HG03575 (cell line): Measurements from ENCODE around the gene THAP6.
"Not testable (repeated sequence)": the region's sequence is repeated elsewhere in the genome, so short reads cannot be mapped to it uniquely, and the experiment has no call there.

ENCODE experiments used
- ATAC-seq: cut with Tn5 transposase; IDR thresholded peaks from one replicate; pipeline ENCODE4 v1.9.1; 2021; ENCODE audit not compliant: unreplicated experiment, insufficient number of reproducible peaks, low FRiP score; ENCODE audit errors: extremely low read depth

THAP6 gene

DNA sequence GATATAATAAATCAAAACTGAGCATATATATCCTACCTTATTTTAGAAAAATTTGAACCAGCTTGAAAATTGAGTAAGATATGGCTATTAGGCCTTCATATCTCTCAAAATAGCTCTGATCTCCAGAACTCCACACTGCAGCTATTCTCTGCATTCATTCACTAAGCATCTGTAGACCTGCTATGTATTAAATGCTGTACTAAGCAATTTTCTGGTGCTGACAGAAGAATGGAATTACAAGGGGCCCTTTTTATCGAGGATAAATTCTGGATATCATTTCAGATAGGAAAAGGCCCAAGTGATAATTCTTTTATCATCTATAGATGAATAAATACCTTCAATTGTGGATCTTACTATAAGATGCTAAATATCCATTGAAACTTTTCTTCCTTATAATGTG is 1.9 kb downstream of the THAP6 start:
- ATAC-seq = no peak

- not testable (repeated sequence) for ATAC-seq
Measured at GRCh38 chr4:75519452-75519851, 5.2 kb downstream of the THAP6 start.

GRCh38 chr4:75525086-75525485 is 10.8 kb downstream of the THAP6 start:
- ATAC-seq = no peak

- ATAC-seq = no peak
Measured at GRCh38 chr4:75525910-75526309, 11.6 kb downstream of the THAP6 start.

GRCh38 chr4:75527482-75527881 is 13.2 kb downstream of the THAP6 start:
- ATAC-seq = no peak

GRCh38 chr4:75530556-75531322 is 16.5 kb downstream of the THAP6 start:
- no peak for ATAC-seq

GRCh38 chr4:75531536-75532143 is 17.4 kb downstream of the THAP6 start:
- ATAC-seq = not testable (repeated sequence)

DNA sequence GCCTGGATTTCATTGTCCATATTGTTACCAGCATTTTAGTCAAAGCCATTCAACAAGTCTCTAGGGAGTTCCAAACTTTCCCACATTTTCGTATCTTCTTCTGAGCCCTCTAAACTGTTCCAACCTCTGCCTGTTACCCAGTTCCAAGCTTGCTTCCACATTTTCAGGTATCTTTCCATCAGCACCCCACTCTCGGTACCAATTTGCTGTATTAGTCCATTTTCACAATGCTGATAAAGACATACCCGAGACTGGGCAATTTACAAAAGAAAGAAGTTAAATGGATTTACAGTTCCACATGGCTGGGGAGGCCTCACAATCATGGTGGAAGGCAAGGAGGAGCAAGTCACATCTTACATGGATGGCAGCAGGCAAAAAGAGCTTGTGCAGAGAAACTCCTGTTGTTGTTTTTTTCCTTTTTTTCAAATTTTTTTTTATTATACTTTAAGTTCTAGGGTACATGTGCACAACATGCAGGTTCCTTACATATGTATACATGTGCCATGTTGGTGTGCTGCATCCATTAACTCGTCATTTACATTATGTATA is 19.1 kb downstream of the THAP6 start:
- not testable (repeated sequence) for ATAC-seq

DNA sequence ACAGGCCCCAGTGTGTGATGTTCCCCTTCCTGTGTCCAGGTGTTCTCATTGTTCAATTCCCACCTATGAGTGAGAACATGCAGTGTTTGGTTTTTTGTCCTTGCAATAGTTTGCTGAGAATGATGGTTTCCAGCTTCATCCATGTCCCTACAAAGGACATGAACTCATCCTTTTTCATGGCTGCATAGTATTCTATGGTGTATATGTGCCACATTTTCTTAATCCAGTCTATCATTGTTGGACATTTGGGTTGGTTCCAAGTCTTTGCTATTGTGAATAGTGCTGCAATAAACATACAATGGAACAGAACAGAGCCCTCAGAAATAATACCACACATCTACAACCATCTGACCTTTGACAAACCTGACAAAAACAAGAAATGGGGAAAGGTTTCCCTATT is 19.7 kb downstream of the THAP6 start:
- not testable (repeated sequence) for ATAC-seq

- not testable (repeated sequence) for ATAC-seq
Measured at GRCh38 chr4:75537308-75537707, 23.0 kb downstream of the THAP6 start.

DNA sequence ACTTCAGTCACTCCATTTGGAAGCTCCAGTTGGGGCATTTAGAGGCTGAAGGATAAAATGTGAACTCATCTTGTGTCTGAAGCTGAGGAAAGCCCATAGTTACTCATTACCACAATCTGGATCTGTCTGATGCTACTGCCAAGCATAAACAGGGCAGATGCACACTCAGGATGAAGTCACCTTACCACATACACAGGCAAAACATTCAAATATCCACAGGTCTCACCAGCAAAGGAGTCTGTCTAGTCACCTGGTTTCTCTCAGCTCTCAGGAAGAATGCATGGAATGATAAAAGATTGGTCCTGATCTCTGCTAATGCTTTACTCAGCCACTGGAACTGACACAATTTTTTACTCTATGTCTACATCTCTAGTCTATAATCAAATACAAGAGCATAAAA is 28.6 kb downstream of the THAP6 start:
- ATAC-seq = no peak

DNA sequence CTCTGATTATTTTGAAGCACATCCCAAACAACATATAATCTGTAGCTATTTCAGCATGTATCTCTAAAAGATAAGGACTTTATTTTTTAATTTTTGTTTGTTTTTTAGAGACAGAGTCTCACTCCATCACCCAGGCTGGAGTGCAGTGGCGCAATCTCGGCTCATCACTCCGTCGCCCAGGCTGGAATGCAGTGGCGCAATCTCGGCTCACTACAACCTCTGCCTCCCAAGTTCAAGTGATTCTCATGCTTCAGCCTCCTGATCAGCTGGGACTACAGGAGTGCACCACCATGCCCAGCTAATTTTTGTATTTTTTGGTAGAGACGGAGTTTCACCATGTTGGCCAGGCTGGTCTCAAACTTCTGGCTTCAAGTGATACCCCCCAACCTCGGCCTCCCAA is 29.9 kb downstream of the THAP6 start:
- not testable (repeated sequence) for ATAC-seq

DNA sequence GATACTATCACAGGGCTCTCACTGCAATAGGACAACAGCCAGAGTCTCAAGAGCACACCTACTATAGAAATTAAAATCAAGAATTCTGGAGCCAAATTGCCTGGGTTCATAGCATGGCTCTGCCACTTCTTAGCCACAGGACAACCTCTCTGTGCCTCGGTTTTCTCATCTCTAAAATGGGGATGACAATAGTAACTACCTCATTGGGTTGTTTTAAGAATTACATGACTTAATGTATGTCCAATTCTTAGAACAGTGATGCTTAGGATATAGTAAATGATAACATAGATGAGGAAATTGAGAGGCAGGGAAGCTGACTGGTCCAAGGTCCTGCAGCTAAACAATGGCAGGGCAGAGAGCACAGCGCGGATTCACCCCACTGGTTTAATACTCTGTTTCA is 30.6 kb downstream of the THAP6 start:
- no peak for ATAC-seq

DNA sequence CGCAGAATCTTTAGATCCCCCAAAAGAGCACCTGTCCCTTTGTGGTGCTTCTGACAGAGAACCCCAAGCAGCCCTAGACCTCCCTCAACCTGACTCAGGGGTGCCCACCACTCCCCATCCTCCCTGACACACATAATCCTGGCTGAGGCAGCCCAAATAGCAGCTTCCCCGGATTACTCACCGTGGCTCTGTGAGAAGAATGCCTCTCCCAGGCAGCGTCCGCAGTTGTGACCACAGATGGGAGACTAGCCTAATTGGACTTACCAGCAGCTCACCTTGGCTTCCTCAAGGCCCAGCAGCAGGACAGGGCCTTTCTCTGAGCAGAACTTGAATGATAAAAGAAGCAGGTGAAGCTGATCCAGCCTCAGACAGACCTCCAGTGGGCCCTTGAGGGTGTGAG is 31.3 kb downstream of the THAP6 start:
- ATAC-seq = no peak

- ATAC-seq = no peak
Measured at GRCh38 chr4:75547647-75548387, 33.5 kb downstream of the THAP6 start.

DNA sequence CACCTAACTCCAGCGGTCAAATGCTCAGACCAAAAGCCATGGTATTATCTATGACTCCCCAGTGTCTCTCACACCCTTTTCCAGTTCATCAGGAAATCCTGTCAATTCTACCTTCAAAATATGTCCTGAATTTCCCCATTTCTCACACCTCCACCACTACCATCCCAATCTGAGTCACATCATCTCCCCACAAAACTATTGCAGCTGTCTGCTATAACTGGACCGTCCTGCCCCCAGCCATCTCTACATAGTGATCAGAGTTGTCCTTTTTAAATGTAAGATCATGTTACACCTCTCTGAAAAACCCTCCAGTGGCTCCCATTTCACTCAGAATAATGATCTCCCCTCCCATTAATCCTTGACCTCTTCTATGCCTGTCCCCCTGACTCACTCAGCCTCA is 34.7 kb downstream of the THAP6 start:
- no peak for ATAC-seq

- no peak for ATAC-seq
Measured at GRCh38 chr4:75552452-75552851, 38.2 kb downstream of the THAP6 start.

- peak; percentile 80 for ATAC-seq
Measured at GRCh38 chr4:75555294-75556164, 41.3 kb downstream of the THAP6 start, which contains the start of gene ODAPH. TSS of gene ODAPH (plus strand) at chr4:75556066. CDS start at chr4:75556083, 17 bp downstream.

DNA sequence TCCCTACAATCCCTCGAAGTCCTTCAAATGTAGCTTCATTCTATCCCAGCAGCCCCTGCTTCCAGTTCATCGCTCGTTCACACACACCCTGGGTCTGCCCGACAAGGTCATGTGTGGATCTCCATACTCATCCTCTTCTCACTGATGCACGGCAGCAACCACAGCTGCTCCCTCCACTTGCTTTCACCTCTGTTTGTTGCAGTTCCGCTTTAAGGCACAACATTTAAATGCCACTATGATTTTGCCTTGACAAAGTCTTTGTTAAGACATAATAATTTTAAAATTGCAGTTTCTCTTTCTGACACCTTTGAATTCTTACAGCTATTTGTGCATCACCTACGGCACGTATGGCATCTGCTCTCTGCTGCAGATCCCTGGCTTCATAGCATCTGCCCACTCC is 43.4 kb downstream of the THAP6 start:
- ATAC-seq = no peak
